GM23338 (cell line): ENCODE results near the gene PRUNE2. TPM values are rescaled to one million over a fixed set of nuclear protein-coding genes. Genes with fewer than 3 reads are reported as not detected.
A peak's percentile ranks its signal among the peaks of the same experiment; 100 is the strongest.

Experiments used
- ATAC-seq: fragments of 200-7000 bp; cut with Tn5 transposase; 3 replicates; pipeline ENCODE4 v1.9.1; 2020
- DNase-seq: peaks from one replicate; pipeline ENCODE4 v3.0.0-alpha.2; 2015; ENCODE audit warnings: low spot score
- H2AFZ ChIP-seq: fragments of 200-600 bp; sonication (generic); 2 replicates; pipeline ENCODE4 v1.8.0; 2016; ENCODE audit warnings: antibody characterized with exemption, mild to moderate bottlenecking, moderate library complexity
- H3F3A ChIP-seq: fragments of 200-600 bp; sonication (generic); replicated peaks from 2 replicates; pipeline ENCODE4 v1.8.0; 2017; ENCODE audit warnings: antibody characterized with exemption, mixed run types, low read depth
- H3K27ac ChIP-seq: fragments of 200-600 bp; sonication (generic); 2 replicates; pipeline ENCODE4 v1.6.1; 2016; ENCODE audit warnings: low read depth
- H3K27me3 ChIP-seq: fragments of 200-600 bp; sonication (generic); 2 replicates; pipeline ENCODE4 v1.8.0; 2016; ENCODE audit warnings: mild to moderate bottlenecking, mixed run types, moderate library complexity; ENCODE audit not compliant: insufficient read depth
- H3K36me3 ChIP-seq: fragments of 200-600 bp; sonication (generic); 2 replicates; pipeline ENCODE4 v1.8.0; 2016; ENCODE audit warnings: mild to moderate bottlenecking; ENCODE audit not compliant: insufficient read depth
- H3K4me1 ChIP-seq: fragments of 200-600 bp; sonication (generic); 2 replicates; pipeline ENCODE4 v1.8.0; 2016; ENCODE audit warnings: mild to moderate bottlenecking, moderate library complexity; ENCODE audit not compliant: insufficient read depth
- H3K4me2 ChIP-seq: fragments of 200-600 bp; sonication (generic); 2 replicates; pipeline ENCODE4 v1.7.1; 2017; ENCODE audit warnings: mixed run types
- H3K4me3 ChIP-seq: fragments of 200-600 bp; sonication (generic); 2 replicates; pipeline ENCODE4 v1.6.1; 2016; ENCODE audit warnings: mixed run types
- H3K79me2 ChIP-seq: fragments of 200-600 bp; sonication (generic); replicated peaks from 2 replicates; pipeline ENCODE4 v1.8.0; 2017; ENCODE audit warnings: mild to moderate bottlenecking; ENCODE audit not compliant: insufficient read depth
- H3K9me2 ChIP-seq: fragments of 200-600 bp; sonication (generic); 2 replicates; pipeline ENCODE4 v1.8.0; 2017; ENCODE audit not compliant: insufficient read depth
- H4K20me1 ChIP-seq: fragments of 200-600 bp; sonication (generic); replicated peaks from 2 replicates; pipeline ENCODE4 v1.8.0; 2017; ENCODE audit warnings: mild to moderate bottlenecking; ENCODE audit not compliant: insufficient read depth
- H3K27ac Mint-ChIP-seq: 2 replicates; pipeline ENCODE4 v1.8.0; 2020; ENCODE audit warnings: inconsistent platforms, mild to moderate bottlenecking, moderate library complexity, mixed read lengths
- H3K27me3 Mint-ChIP-seq: 3 replicates; pipeline ENCODE4 v1.8.0; 2022; ENCODE audit warnings: low read depth, mild to moderate bottlenecking, moderate library complexity, mixed read lengths, inconsistent platforms; ENCODE audit not compliant: insufficient read depth, poor library complexity
- H3K36me3 Mint-ChIP-seq: 3 replicates; pipeline ENCODE4 v1.8.0; 2021; ENCODE audit warnings: low read depth, mild to moderate bottlenecking, inconsistent platforms, moderate library complexity, mixed read lengths
- H3K4me1 Mint-ChIP-seq: 3 replicates; pipeline ENCODE4 v1.8.0; 2020; ENCODE audit warnings: mild to moderate bottlenecking, inconsistent platforms, mixed read lengths
- H3K4me3 Mint-ChIP-seq: 3 replicates; pipeline ENCODE4 v1.8.0; 2021; ENCODE audit warnings: moderate library complexity, mild to moderate bottlenecking, inconsistent platforms, mixed read lengths
- H3K9me3 Mint-ChIP-seq: 3 replicates; pipeline ENCODE4 v1.8.0; 2020; ENCODE audit warnings: moderate library complexity, mild to moderate bottlenecking, inconsistent platforms, mixed read lengths
- CREB1 ChIP-seq: fragments of 250-450 bp; sonication (Bioruptor Pico); IDR thresholded peaks from 2 replicates; pipeline ENCODE4 v1.5.0; 2020; ENCODE audit warnings: low read depth, mild to moderate bottlenecking, moderate library complexity
- CTCF ChIP-seq, 2 experiments: fragments of 200-600 bp in 1 of 2; sonication (generic) in 1 of 2; conservative IDR thresholded peaks; 2 replicates each; pipeline versions ENCODE4 v1.5.1 to v1.6.1; 2016 to 2017; ENCODE audit warnings: antibody characterized with exemption in 2 of 2, low read depth in 2 of 2, mild to moderate bottlenecking in 2 of 2, moderate library complexity in 1 of 2
- ETS1 ChIP-seq: IDR thresholded peaks from 2 replicates; pipeline ENCODE4 v1.6.1; 2016; ENCODE audit warnings: antibody characterized with exemption
- EZH2 ChIP-seq: fragments of 200-600 bp; sonication (generic); IDR thresholded peaks from one replicate; pipeline ENCODE4 v1.8.0; 2017; ENCODE audit warnings: antibody characterized with exemption, mild to moderate bottlenecking, low read depth; ENCODE audit not compliant: unreplicated experiment
- EZH2phosphoT487 ChIP-seq: fragments of 200-600 bp; sonication (generic); IDR thresholded peaks from one replicate; pipeline ENCODE4 v1.8.1; 2018; ENCODE audit warnings: antibody characterized with exemption; ENCODE audit not compliant: unreplicated experiment
- JUNB ChIP-seq: IDR thresholded peaks from one replicate; pipeline ENCODE4 v1.6.1; 2016; ENCODE audit warnings: antibody characterized with exemption; ENCODE audit not compliant: unreplicated experiment
- NANOG ChIP-seq: IDR thresholded peaks from 2 replicates; pipeline ENCODE4 v1.6.1; 2016; ENCODE audit warnings: antibody characterized with exemption, borderline replicate concordance
- POLR2AphosphoS5 ChIP-seq: IDR thresholded peaks from 2 replicates; pipeline ENCODE4 v1.6.1; 2016; ENCODE audit warnings: antibody characterized with exemption, low read depth
- REST ChIP-seq: IDR thresholded peaks from one replicate; pipeline ENCODE4 v1.6.1; 2018; ENCODE audit warnings: antibody characterized with exemption; ENCODE audit not compliant: unreplicated experiment
- STAT1 ChIP-seq: IDR thresholded peaks from one replicate; pipeline ENCODE4 v1.6.1; 2016; ENCODE audit warnings: antibody characterized with exemption; ENCODE audit not compliant: unreplicated experiment
- ZNF114 ChIP-seq: fragments of 250-450 bp; sonication (Bioruptor Pico); IDR thresholded peaks from 2 replicates; pipeline ENCODE4 v1.5.0; 2020; ENCODE audit warnings: mild to moderate bottlenecking, moderate library complexity
- ZNF331 ChIP-seq: fragments of 250-450 bp; sonication (Bioruptor Pico); IDR thresholded peaks from 2 replicates; pipeline ENCODE4 v1.5.0; 2020; ENCODE audit warnings: low read depth, mild to moderate bottlenecking, moderate library complexity
- ZNF462 ChIP-seq: fragments of 250-450 bp; sonication (Bioruptor Pico); IDR thresholded peaks from 2 replicates; pipeline ENCODE4 v1.5.0; 2020; ENCODE audit warnings: mild to moderate bottlenecking, moderate library complexity
- polyA plus RNA-seq: library from polyadenylated mRNA; unstranded; fragments of >200 nt; fragmentation: Nextera tagmentation; extraction: Ambion mirVana; gene quantifications from 2 replicates; pipeline ENCODE4 v1.2.1, GENCODE V29; 2016
- total RNA-seq: library from RNA; depleted of rRNA; stranded (reverse); fragments of >200 nt; shearing (Covaris generic); gene quantifications from 2 replicates; pipeline ENCODE4 v1.2.3, GENCODE V29; 2014

The PRUNE2 gene
- total and polyA plus RNA-seq, 2 experiments from 2014 or later: 10.6 to 26.5 TPM

GRCh38 chr9:76690246-76690972 is 215.5 kb downstream of the PRUNE2 start:
- DNase-seq (peak; percentile 46), ATAC-seq (peak; percentile 67)
- no peak overlapping the region for H3K27ac Mint-ChIP-seq
- TF ChIP-seq ZNF462 (CRISPR knock-in tag) (no peak), NANOG (no peak), EZH2 (no peak), STAT1 (no peak), CTCF (conservative IDR thresholded peaks at IDR 0.05; ENCODE audit: low read depth in 2 of 2) (no peak), ZNF331 (CRISPR knock-in tag) (no peak), ZNF114 (CRISPR knock-in tag) (no peak), REST (no peak), POLR2AphosphoS5 (no peak), JUNB (no peak), ETS1 (no peak), EZH2phosphoT487 (no peak), CREB1 (no peak)
- Histone ChIP-seq H2AFZ (no peak overlapping the region), H4K20me1 (no peaks in the 10 kb centered on the region; the same call in 1 of the 2 replicates), H3K27me3 (peaks cover 48% of the 10 kb centered on the region), H3K27ac (no peak overlapping the region), H3K36me3 (no peaks in the 10 kb centered on the region), H3K4me1 (peaks cover 16% of the 10 kb centered on the region), H3F3A (no peaks in the 10 kb centered on the region), H3K4me3 (no peak overlapping the region), H3K9me2 (no peaks in the 10 kb centered on the region), H3K4me2 (no peak overlapping the region), H3K79me2 (no peaks in the 10 kb centered on the region)
- peaks cover 6% of the 10 kb centered on the region for H3K27me3 Mint-ChIP-seq
- 0 out of 3 replicates have a peak overlapping the region, but pooled peaks have one; percentile 4 for H3K4me3 Mint-ChIP-seq
- H3K4me1 Mint-ChIP-seq: peaks cover 27% of the 10 kb centered on the region
- no peaks in the 10 kb centered on the region for H3K9me3 Mint-ChIP-seq
- no peaks in the 10 kb centered on the region for H3K36me3 Mint-ChIP-seq
